ENCODE results near the gene CFDP1.

The CFDP1 gene

DNA sequence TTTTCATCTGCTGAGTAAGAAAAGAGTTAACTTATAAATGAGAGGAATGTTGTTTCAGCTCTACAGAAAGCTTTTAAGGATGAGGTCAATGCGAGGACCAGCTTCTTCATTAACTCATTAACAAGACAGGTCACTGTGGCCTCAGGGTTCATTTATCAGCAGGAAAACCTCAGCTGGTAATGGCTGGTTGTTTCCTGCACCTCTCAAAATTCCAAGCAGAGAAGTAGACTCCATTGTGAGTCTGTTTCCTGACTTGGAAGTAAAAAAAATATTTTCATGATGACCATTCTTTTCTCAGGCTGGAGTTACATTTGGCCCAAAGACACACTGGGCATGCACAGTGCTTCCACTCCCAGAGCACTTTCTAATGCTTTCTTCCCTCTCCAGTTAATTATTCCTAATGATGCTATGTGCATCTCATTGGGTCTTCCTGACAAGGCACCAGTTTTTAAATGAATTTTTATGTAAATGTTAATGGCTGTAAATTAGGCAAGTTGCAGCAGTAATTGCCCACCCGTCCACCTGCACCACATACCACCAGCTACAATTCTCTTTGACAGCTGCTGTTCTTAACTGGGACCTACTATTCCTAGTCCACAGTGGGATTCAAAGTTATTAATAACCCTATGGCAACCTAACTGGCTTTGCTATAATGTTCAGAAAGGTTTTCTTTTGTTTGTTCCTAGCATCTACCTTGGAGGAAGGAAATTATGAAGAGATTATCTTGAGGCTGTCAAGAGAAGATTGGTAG, 92.4 kb downstream of the CFDP1 start:
- WGBS, 2 experiments (ENCODE audit: insufficient coverage in 2 of 2): no CpG with 5 or more reads among the region's 2 CpGs
- Histone ChIP-seq H3K4me3 (ENCODE audit: extremely low read depth, insufficient read depth, low read length, poor library complexity, severe bottlenecking) (no peak overlapping the region), H3K27ac (ENCODE audit: low read depth, low read length, severe bottlenecking) (peak overlapping the region; percentile 91), H3K36me3 (ENCODE audit: control insufficient read depth, insufficient read depth, low read length) (peaks cover 10% of the 10 kb centered on the region), H3K4me1 (ENCODE audit: control insufficient read depth, insufficient read depth, low read length, poor library complexity, severe bottlenecking) (peaks cover 67% of the 10 kb centered on the region), H3K9me3 (ENCODE audit: control insufficient read depth, low read length) (no peaks in the 10 kb centered on the region)

DNA sequence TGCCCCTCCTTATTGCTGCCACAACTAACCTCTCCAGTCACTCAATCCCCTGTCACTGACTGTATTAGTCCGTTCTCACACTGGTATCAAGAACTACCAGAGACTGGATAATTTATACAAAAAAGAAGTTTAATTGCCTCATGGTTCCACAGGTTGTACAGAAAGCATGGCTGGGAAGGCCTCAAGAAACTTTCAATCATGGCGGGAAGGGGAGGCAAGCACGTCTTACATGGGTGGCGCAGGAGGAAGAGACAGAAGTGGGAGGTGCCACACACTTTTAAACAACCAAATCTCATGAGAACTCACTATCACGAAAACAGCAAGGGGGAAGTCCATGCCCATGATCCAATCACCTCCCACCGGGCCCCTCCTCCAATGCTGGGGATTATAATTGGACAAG, 95.9 kb downstream of the CFDP1 start:
- Histone ChIP-seq H3K27ac (ENCODE audit: low read depth, low read length, severe bottlenecking) (no peak overlapping the region), H3K9me3 (ENCODE audit: control insufficient read depth, low read length) (no peaks in the 10 kb centered on the region), H3K36me3 (ENCODE audit: control insufficient read depth, insufficient read depth, low read length) (peaks cover 9% of the 10 kb centered on the region), H3K4me1 (ENCODE audit: control insufficient read depth, insufficient read depth, low read length, poor library complexity, severe bottlenecking) (peaks cover 43% of the 10 kb centered on the region), H3K4me3 (ENCODE audit: extremely low read depth, insufficient read depth, low read length, poor library complexity, severe bottlenecking) (no peak overlapping the region)
- WGBS, 2 experiments (ENCODE audit: insufficient coverage in 2 of 2): 95 to 100% methylated on average over 1 to 2 of the region's 6 CpGs

DNA sequence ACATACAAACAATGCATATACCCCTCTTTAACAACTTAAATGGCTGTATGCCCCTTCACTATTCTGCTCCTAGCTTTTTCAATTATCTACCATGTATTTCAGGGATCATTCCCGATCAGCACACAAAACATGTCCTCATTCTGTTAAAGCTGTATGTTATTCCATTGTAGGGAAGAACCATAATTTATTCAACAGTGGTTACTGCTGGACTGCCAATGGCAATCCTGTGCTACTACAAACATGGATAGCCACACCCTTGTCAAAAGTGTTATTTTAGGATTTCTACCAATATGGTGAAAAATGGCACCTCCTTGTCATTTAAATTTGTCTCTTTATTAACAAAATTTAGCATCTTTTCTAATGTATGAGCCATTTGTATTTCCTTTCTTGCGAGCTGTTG, 96.8 kb downstream of the CFDP1 start:
- Histone ChIP-seq H3K27ac (ENCODE audit: low read depth, low read length, severe bottlenecking) (no peak overlapping the region), H3K36me3 (ENCODE audit: control insufficient read depth, insufficient read depth, low read length) (peaks cover 9% of the 10 kb centered on the region), H3K9me3 (ENCODE audit: control insufficient read depth, low read length) (no peaks in the 10 kb centered on the region), H3K4me1 (ENCODE audit: control insufficient read depth, insufficient read depth, low read length, poor library complexity, severe bottlenecking) (peaks cover 34% of the 10 kb centered on the region), H3K4me3 (ENCODE audit: extremely low read depth, insufficient read depth, low read length, poor library complexity, severe bottlenecking) (no peak overlapping the region)
- WGBS, 2 experiments (ENCODE audit: insufficient coverage in 2 of 2): no CpG with 5 or more reads among the region's 2 CpGs

GRCh38 chr16:75333721-75334163, 99.6 kb downstream of the CFDP1 start:
- Histone ChIP-seq H3K9me3 (ENCODE audit: control insufficient read depth, low read length) (no peaks in the 10 kb centered on the region), H3K36me3 (ENCODE audit: control insufficient read depth, insufficient read depth, low read length) (peaks cover 7% of the 10 kb centered on the region), H3K4me1 (ENCODE audit: control insufficient read depth, insufficient read depth, low read length, poor library complexity, severe bottlenecking) (peaks cover 8% of the 10 kb centered on the region), H3K27ac (ENCODE audit: low read depth, low read length, severe bottlenecking) (no peak overlapping the region), H3K4me3 (ENCODE audit: extremely low read depth, insufficient read depth, low read length, poor library complexity, severe bottlenecking) (no peak overlapping the region)
- no CpG with 5 or more reads among the region's 2 CpGs for WGBS, 2 experiments (ENCODE audit: insufficient coverage in 2 of 2)

GRCh38 chr16:75329943-75330342, 103.4 kb downstream of the CFDP1 start:
- no peaks in the 10 kb centered on the region for H3K36me3 ChIP-seq (ENCODE audit: control insufficient read depth, insufficient read depth, low read length)
- no peak overlapping the region for H3K27ac ChIP-seq (ENCODE audit: low read depth, low read length, severe bottlenecking)
- H3K9me3 ChIP-seq (ENCODE audit: control insufficient read depth, low read length): no peaks in the 10 kb centered on the region
- H3K4me3 ChIP-seq (ENCODE audit: extremely low read depth, insufficient read depth, low read length, poor library complexity, severe bottlenecking): no peak overlapping the region
- 80 to 91% methylated on average over 2 to 4 of the region's 4 CpGs for WGBS, 2 experiments (ENCODE audit: insufficient coverage in 2 of 2)
- H3K4me1 ChIP-seq (ENCODE audit: control insufficient read depth, insufficient read depth, low read length, poor library complexity, severe bottlenecking): peaks cover 4% of the 10 kb centered on the region

GRCh38 chr16:75326333-75326732, 107.0 kb downstream of the CFDP1 start:
- Histone ChIP-seq H3K4me3 (ENCODE audit: extremely low read depth, insufficient read depth, low read length, poor library complexity, severe bottlenecking) (no peak overlapping the region), H3K36me3 (ENCODE audit: control insufficient read depth, insufficient read depth, low read length) (no peaks in the 10 kb centered on the region), H3K4me1 (ENCODE audit: control insufficient read depth, insufficient read depth, low read length, poor library complexity, severe bottlenecking) (peaks cover 24% of the 10 kb centered on the region), H3K27ac (ENCODE audit: low read depth, low read length, severe bottlenecking) (no peak overlapping the region), H3K9me3 (ENCODE audit: control insufficient read depth, low read length) (no peaks in the 10 kb centered on the region)
- WGBS, 2 experiments (ENCODE audit: insufficient coverage in 2 of 2): 93 to 96% methylated on average over 3 to 5 of the region's 5 CpGs

- Histone ChIP-seq H3K27ac (ENCODE audit: low read depth, low read length, severe bottlenecking) (no peak overlapping the region), H3K9me3 (ENCODE audit: control insufficient read depth, low read length) (no peaks in the 10 kb centered on the region), H3K36me3 (ENCODE audit: control insufficient read depth, insufficient read depth, low read length) (no peaks in the 10 kb centered on the region), H3K4me1 (ENCODE audit: control insufficient read depth, insufficient read depth, low read length, poor library complexity, severe bottlenecking) (peaks cover 41% of the 10 kb centered on the region), H3K4me3 (ENCODE audit: extremely low read depth, insufficient read depth, low read length, poor library complexity, severe bottlenecking) (no peak overlapping the region)
- no CpG with 5 or more reads among the region's 3 CpGs for WGBS, 2 experiments (ENCODE audit: insufficient coverage in 2 of 2)
Observed at GRCh38 chr16:75323933-75324332, 109.4 kb downstream of the CFDP1 start.

GRCh38 chr16:75323198-75323597, 110.1 kb downstream of the CFDP1 start:
- Histone ChIP-seq H3K4me1 (ENCODE audit: control insufficient read depth, insufficient read depth, low read length, poor library complexity, severe bottlenecking) (peaks cover 41% of the 10 kb centered on the region), H3K4me3 (ENCODE audit: extremely low read depth, insufficient read depth, low read length, poor library complexity, severe bottlenecking) (no peak overlapping the region), H3K9me3 (ENCODE audit: control insufficient read depth, low read length) (no peaks in the 10 kb centered on the region), H3K27ac (ENCODE audit: low read depth, low read length, severe bottlenecking) (no peak overlapping the region), H3K36me3 (ENCODE audit: control insufficient read depth, insufficient read depth, low read length) (no peaks in the 10 kb centered on the region)
- 75% methylated on average over 2 to 3 of the region's 4 CpGs for WGBS, 2 experiments (ENCODE audit: insufficient coverage in 2 of 2)

GRCh38 chr16:75322740-75323139, 110.6 kb downstream of the CFDP1 start:
- WGBS, 2 experiments (ENCODE audit: insufficient coverage in 2 of 2): 71% methylated on average over 1 of the region's 3 CpGs; no CpG with 5 or more reads in 1 of the 2 experiments
- no peaks in the 10 kb centered on the region for H3K9me3 ChIP-seq (ENCODE audit: control insufficient read depth, low read length)
- peaks cover 42% of the 10 kb centered on the region for H3K4me1 ChIP-seq (ENCODE audit: control insufficient read depth, insufficient read depth, low read length, poor library complexity, severe bottlenecking)
- H3K36me3 ChIP-seq (ENCODE audit: control insufficient read depth, insufficient read depth, low read length): no peaks in the 10 kb centered on the region
- no peak overlapping the region for H3K4me3 ChIP-seq (ENCODE audit: extremely low read depth, insufficient read depth, low read length, poor library complexity, severe bottlenecking)
- no peak overlapping the region for H3K27ac ChIP-seq (ENCODE audit: low read depth, low read length, severe bottlenecking)

DNA sequence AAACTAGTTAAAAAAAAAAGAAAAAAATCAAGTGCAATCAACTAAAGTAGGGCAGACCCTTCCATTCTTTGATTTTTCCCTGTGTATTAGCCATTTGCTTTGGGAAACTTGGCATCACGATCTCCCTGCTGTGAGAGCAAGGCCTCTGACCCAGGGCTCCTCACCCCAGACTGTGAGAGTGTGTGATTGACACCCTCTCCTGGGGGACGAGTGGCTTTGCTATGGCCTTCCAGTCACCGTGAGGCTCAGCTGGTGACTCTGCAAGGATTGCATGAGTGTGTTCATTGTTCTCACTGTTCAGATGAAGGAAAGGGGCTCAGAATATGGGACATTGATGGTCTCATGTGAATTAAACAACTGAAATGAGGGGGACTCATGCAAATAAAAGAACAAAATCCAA, 112.9 kb downstream of the CFDP1 start:
- Histone ChIP-seq H3K4me1 (ENCODE audit: control insufficient read depth, insufficient read depth, low read length, poor library complexity, severe bottlenecking) (peaks cover 48% of the 10 kb centered on the region), H3K4me3 (ENCODE audit: extremely low read depth, insufficient read depth, low read length, poor library complexity, severe bottlenecking) (no peak overlapping the region), H3K27ac (ENCODE audit: low read depth, low read length, severe bottlenecking) (peak overlapping the region; percentile 72), H3K9me3 (ENCODE audit: control insufficient read depth, low read length) (no peaks in the 10 kb centered on the region), H3K36me3 (ENCODE audit: control insufficient read depth, insufficient read depth, low read length) (peaks cover 4% of the 10 kb centered on the region)
- 27 to 55% methylated on average over 3 of the region's 3 CpGs for WGBS, 2 experiments (ENCODE audit: insufficient coverage in 2 of 2)

Measured in mesodermal cell (in vitro differentiated cells).